Tongue (tissue), 3 donors: ENCODE data around the gene GALNT4. TPM values are rescaled to one million over a fixed set of nuclear protein-coding genes. Genes with fewer than 3 reads are reported as not detected.

Experiments used
- DNase-seq: peaks from one replicate; pipeline ENCODE4 v3.0.0-alpha.2; 2015
- small RNA-seq: library from RNA; depleted of rRNA; stranded (forward); fragments of <200 nt; gene quantifications from one replicate; pipeline ENCODE3, GENCODE V24; 2014; ENCODE audit warnings: low replicate concordance
- total RNA-seq: library from RNA; depleted of rRNA; stranded (reverse); fragments of >200 nt; gene quantifications from one replicate; pipeline ENCODE4 v1.2.3, GENCODE V29; 2014

Gene GALNT4
- total RNA-seq, 1 donor from 2014 or later: 8.4 TPM

- no peak for DNase-seq
These were observed 30.8 kb downstream of the GALNT4 start for GRCh38 chr12:89493670-89494302.

- peak; percentile 26 for DNase-seq
These were observed 31.7 kb downstream of the GALNT4 start for GRCh38 chr12:89492883-89493282.

- DNase-seq: no peak
These were observed 33.7 kb downstream of the GALNT4 start for GRCh38 chr12:89490922-89491321.

- DNase-seq: no peak
These were observed 38.3 kb downstream of the GALNT4 start for GRCh38 chr12:89486264-89486663.

- no peak for DNase-seq
These were observed 40.1 kb downstream of the GALNT4 start for GRCh38 chr12:89484470-89484869.

- DNase-seq: no peak
These were observed 43.2 kb downstream of the GALNT4 start for GRCh38 chr12:89481213-89481914.

GRCh38 chr12:89479982-89480381 is 44.6 kb downstream of the GALNT4 start:
- DNase-seq: no peak

- no peak for DNase-seq
These were observed 46.8 kb downstream of the GALNT4 start for GRCh38 chr12:89477633-89478279.

- DNase-seq: no peak
These were observed 47.5 kb downstream of the GALNT4 start for GRCh38 chr12:89476904-89477595.

- DNase-seq: no peak
These were observed 48.4 kb downstream of the GALNT4 start for GRCh38 chr12:89476232-89476631.

GRCh38 chr12:89475203-89475990 is 49.2 kb downstream of the GALNT4 start:
- no peak for DNase-seq

GRCh38 chr12:89474615-89475014 is 50.0 kb downstream of the GALNT4 start:
- DNase-seq: no peak

Small RNA genes within 50 kb of the gene (small RNA-seq; reads per million reads assigned to genes)
- gene AC025034.2 (not detected), gene POC1B-GALNT4 (not detected)

Other genes starting within 250 kb of the GALNT4 start
- gene DUSP6, start 172.3 kb downstream of the GALNT4 start, total RNA-seq: 65.0 TPM
- gene POC1B, start 1.3 kb upstream of the GALNT4 start, total RNA-seq: 17.5 TPM
- 105 TPM for gene ATP2B1, start 184.0 kb upstream of the GALNT4 start, total RNA-seq